ENCODE data around the gene OPA3. TPM values are rescaled to one million over a fixed set of nuclear protein-coding genes. Genes with fewer than 3 reads are reported as not detected.

The OPA3 gene
- total RNA-seq, 1 donor from 2014 or later: 11.5 TPM

- no peak for DNase-seq (ENCODE audit: low spot score)
These were observed 17.0 kb downstream of the OPA3 start for GRCh38 chr19:45567609-45568008.

- DNase-seq (ENCODE audit: low spot score): no peak
These were observed 20.3 kb downstream of the OPA3 start for GRCh38 chr19:45564131-45564780.

- no peak for DNase-seq (ENCODE audit: low spot score)
These were observed 23.9 kb downstream of the OPA3 start for GRCh38 chr19:45560686-45561085.

- DNase-seq (ENCODE audit: low spot score): no peak
These were observed 24.6 kb downstream of the OPA3 start for GRCh38 chr19:45560038-45560437.

- DNase-seq (ENCODE audit: low spot score): peak; percentile 45
These were observed 26.2 kb downstream of the OPA3 start for GRCh38 chr19:45558399-45558878.

- no peak for DNase-seq (ENCODE audit: low spot score)
These were observed 27.8 kb downstream of the OPA3 start for GRCh38 chr19:45556835-45557234.

GRCh38 chr19:45554481-45554880 lies 30.1 kb downstream of the OPA3 start:
- DNase-seq (ENCODE audit: low spot score): no peak

GRCh38 chr19:45553464-45553863 lies 31.1 kb downstream of the OPA3 start:
- DNase-seq (ENCODE audit: low spot score): peak; percentile 62

GRCh38 chr19:45547965-45548609 lies 36.5 kb downstream of the OPA3 start:
- DNase-seq (ENCODE audit: low spot score): no peak

GRCh38 chr19:45547211-45547770 lies 37.3 kb downstream of the OPA3 start:
- DNase-seq (ENCODE audit: low spot score): no peak

GRCh38 chr19:45542234-45542668 lies 42.4 kb downstream of the OPA3 start:
- DNase-seq (ENCODE audit: low spot score): no peak

- no peak for DNase-seq (ENCODE audit: low spot score)
These were observed 45.1 kb downstream of the OPA3 start for GRCh38 chr19:45539459-45539858.

GRCh38 chr19:45531349-45531748 lies 53.3 kb downstream of the OPA3 start:
- DNase-seq (ENCODE audit: low spot score): no peak

- no peak for DNase-seq (ENCODE audit: low spot score)
These were observed 55.2 kb downstream of the OPA3 start for GRCh38 chr19:45529420-45529785.

- peak; percentile 75 for DNase-seq (ENCODE audit: low spot score)
These were observed 55.7 kb downstream of the OPA3 start for GRCh38 chr19:45528744-45529419.

- peak; percentile 62 for DNase-seq (ENCODE audit: low spot score)
These were observed 56.4 kb downstream of the OPA3 start for GRCh38 chr19:45528149-45528743.

- DNase-seq (ENCODE audit: low spot score): no peak
These were observed 56.9 kb downstream of the OPA3 start for GRCh38 chr19:45527731-45528130.

GRCh38 chr19:45526971-45527370 lies 57.6 kb downstream of the OPA3 start:
- DNase-seq (ENCODE audit: low spot score): no peak

GRCh38 chr19:45526143-45526542 lies 58.5 kb downstream of the OPA3 start:
- peak; percentile 55 for DNase-seq (ENCODE audit: low spot score)

- no peak for DNase-seq (ENCODE audit: low spot score)
These were observed 60.0 kb downstream of the OPA3 start for GRCh38 chr19:45524575-45525129.

- DNase-seq (ENCODE audit: low spot score): peak; percentile 83
These were observed 60.9 kb downstream of the OPA3 start for GRCh38 chr19:45523642-45524256.
